Right atrium auricular region (tissue), 2 donors: ENCODE results near the gene SCAP. TPM values are rescaled to one million over a fixed set of nuclear protein-coding genes. Genes with fewer than 3 reads are reported as not detected.

ENCODE experiments used
- DNase-seq: peaks from one replicate; pipeline ENCODE4 v3.0.0-alpha.2; 2019; ENCODE audit warnings: low spot score
- H3K27ac ChIP-seq, 2 donors: fragments of 200-600 bp; sonication (generic); 1 replicate in 1 of 2; 2 replicates in 1 of 2; pipeline ENCODE4 v1.5.1; 2016 to 2019
- H3K27me3 ChIP-seq, 2 donors: fragments of 200-600 bp; sonication (generic); one replicate each; pipeline versions ENCODE4 v1.5.1 to v1.6.0; 2017 to 2019
- H3K36me3 ChIP-seq: fragments of 200-600 bp; sonication (generic); one replicate; pipeline ENCODE4 v1.5.1; 2016
- H3K4me1 ChIP-seq, 2 donors: fragments of 200-600 bp; sonication (generic); one replicate each; pipeline versions ENCODE4 v1.5.1 to v1.6.0; 2017 to 2019
- H3K4me3 ChIP-seq, 2 donors: fragments of 200-600 bp; sonication (generic); 1 replicate in 1 of 2; 2 replicates in 1 of 2; pipeline ENCODE4 v1.5.1; 2017 to 2019; ENCODE audit warnings: mild to moderate bottlenecking in 1 of 2, moderate library complexity in 1 of 2
- H3K9me3 ChIP-seq, 2 donors: fragments of 200-600 bp; sonication (generic); one replicate each; pipeline ENCODE4 v1.5.1; 2019
- CTCF ChIP-seq, 2 donors: fragments of 200-600 bp; sonication (generic); IDR thresholded peaks; one replicate each; pipeline ENCODE4 v1.5.1; 2019; ENCODE audit warnings: antibody characterized with exemption in 2 of 2
- total RNA-seq, 2 donors: library from RNA; depleted of rRNA; stranded (reverse); fragments of >200 nt; gene quantifications; one replicate each; pipeline ENCODE4 v1.1.0, GENCODE V29; 2016

SCAP gene
- total RNA-seq, 2 donors from 2014 or later, result 46.5 to 57.3 TPM

GRCh38 chr3:47399016-47399415 is 76.7 kb downstream of the SCAP start:
- Histone ChIP-seq H3K4me3 (no peak overlapping the region), H3K36me3 (peaks cover 17% of the 10 kb centered on the region), H3K9me3 (no peaks in the 10 kb centered on the region), H3K27ac (no peak overlapping the region), H3K27me3 (no peaks in the 10 kb centered on the region), H3K4me1 (peaks cover 0 to 17% of the 10 kb centered on the region in 2 donors)
- no peak for TF ChIP-seq CTCF (IDR thresholded peaks at IDR 0.05)
- DNase-seq, result no peak

GRCh38 chr3:47398228-47398627 is 77.5 kb downstream of the SCAP start:
- Histone ChIP-seq H3K27ac (no peak overlapping the region), H3K36me3 (peaks cover 17% of the 10 kb centered on the region), H3K27me3 (no peaks in the 10 kb centered on the region), H3K9me3 (no peaks in the 10 kb centered on the region), H3K4me1 (peaks cover 0 to 24% of the 10 kb centered on the region in 2 donors), H3K4me3 (no peak overlapping the region)
- no peak for TF ChIP-seq CTCF (IDR thresholded peaks at IDR 0.05)
- DNase-seq, result no peak

DNA sequence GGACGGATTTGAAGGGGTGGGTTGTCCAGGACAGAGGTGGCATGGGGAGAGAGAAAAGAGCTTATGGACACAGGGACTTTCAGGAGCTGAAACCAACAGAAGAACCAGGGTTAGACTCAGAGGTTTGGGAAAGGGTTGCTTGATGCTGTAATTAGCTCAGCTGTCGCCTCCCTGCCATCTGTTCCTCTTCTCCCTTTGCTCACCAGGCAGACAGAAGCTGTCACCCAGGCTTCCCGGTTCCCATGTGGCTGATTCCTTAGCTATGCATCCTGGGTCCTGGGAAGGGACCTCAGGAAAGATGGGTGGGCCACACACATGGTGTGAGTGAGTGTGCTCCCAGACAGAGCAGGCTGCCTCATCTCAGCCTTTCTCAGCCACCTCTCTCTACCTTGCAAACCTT is 80.9 kb downstream of the SCAP start:
- no peak overlapping the region for H3K4me3 ChIP-seq
- H3K9me3 ChIP-seq, result no peaks in the 10 kb centered on the region
- TF ChIP-seq CTCF (IDR thresholded peaks at IDR 0.05), result no peak
- H3K27me3 ChIP-seq, result no peaks in the 10 kb centered on the region
- DNase-seq, result no peak
- peaks cover 0 to 33% of the 10 kb centered on the region in 2 donors for H3K4me1 ChIP-seq
- H3K36me3 ChIP-seq, result peaks cover 13% of the 10 kb centered on the region
- H3K27ac ChIP-seq, result peak overlapping the region; percentile 20 to 48

DNA sequence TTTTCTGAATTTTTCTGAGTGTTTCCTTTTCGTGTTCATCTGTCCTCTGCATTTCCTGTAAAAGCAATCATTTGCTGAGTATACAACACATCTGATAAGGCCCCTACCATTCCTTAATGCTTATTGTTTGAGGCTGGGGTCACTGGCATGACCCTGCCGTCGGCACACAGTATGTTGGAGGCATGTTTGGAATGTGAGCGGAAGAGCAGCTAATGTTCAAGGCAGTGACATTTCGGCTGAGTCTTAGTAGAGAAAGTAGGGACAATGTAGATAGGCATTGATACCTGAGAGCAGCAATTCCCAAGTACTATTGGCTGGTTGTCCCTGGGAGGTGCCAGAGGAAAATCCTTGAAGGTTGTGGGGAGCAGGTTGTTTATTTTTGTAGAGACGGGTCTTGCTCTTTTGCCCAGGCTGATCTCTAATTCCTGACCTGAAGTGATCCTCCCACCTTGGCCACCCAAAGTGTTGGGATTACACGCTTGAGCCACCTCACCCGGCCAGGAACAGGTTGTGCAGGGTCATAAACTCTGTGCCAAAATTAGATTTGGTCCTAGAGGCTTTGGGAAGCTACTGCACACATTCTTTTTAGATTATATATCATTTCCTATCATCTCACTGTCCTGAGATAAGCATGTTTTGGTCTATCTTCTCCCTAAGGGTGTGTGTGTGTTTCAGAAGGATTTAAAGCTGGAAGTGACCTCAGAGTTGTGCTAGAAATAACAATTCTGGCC is 81.4 kb downstream of the SCAP start:
- Histone ChIP-seq H3K27ac (peak overlapping the region; percentile 20 to 48), H3K4me3 (no peak overlapping the region), H3K4me1 (peaks cover 0 to 33% of the 10 kb centered on the region in 2 donors), H3K27me3 (no peaks in the 10 kb centered on the region), H3K36me3 (peaks cover 8% of the 10 kb centered on the region), H3K9me3 (no peaks in the 10 kb centered on the region)
- no peak for TF ChIP-seq CTCF (IDR thresholded peaks at IDR 0.05)
- no peak for DNase-seq

GRCh38 chr3:47392933-47393332 is 82.8 kb downstream of the SCAP start:
- DNase-seq, result no peak
- no peak overlapping the region for H3K27ac ChIP-seq
- H3K9me3 ChIP-seq, result no peaks in the 10 kb centered on the region
- H3K27me3 ChIP-seq, result no peaks in the 10 kb centered on the region
- H3K36me3 ChIP-seq, result peaks cover 6% of the 10 kb centered on the region
- H3K4me3 ChIP-seq, result no peak overlapping the region
- TF ChIP-seq CTCF (IDR thresholded peaks at IDR 0.05), result no peak
- peaks cover 0 to 33% of the 10 kb centered on the region in 2 donors for H3K4me1 ChIP-seq

- no peak for DNase-seq
- peaks cover 6% of the 10 kb centered on the region for H3K36me3 ChIP-seq
- H3K27ac ChIP-seq, result no peak overlapping the region
- no peaks in the 10 kb centered on the region for H3K9me3 ChIP-seq
- no peak for TF ChIP-seq CTCF (IDR thresholded peaks at IDR 0.05)
- no peaks in the 10 kb centered on the region for H3K27me3 ChIP-seq
- H3K4me3 ChIP-seq, result no peak overlapping the region
- H3K4me1 ChIP-seq, result peaks cover 0 to 34% of the 10 kb centered on the region in 2 donors
Measured at GRCh38 chr3:47385796-47386195, 89.9 kb downstream of the SCAP start.
